H1 (cell line): ENCODE results near the gene ZBTB42. TPM values are rescaled to one million over a fixed set of nuclear protein-coding genes. Genes with fewer than 3 reads are reported as not detected.

ENCODE experiments used
- CBX5 ChIP-seq: fragments of 300-800, 300-1000 bp; sonication (generic); IDR thresholded peaks from 2 replicates; pipeline ENCODE4 v1.7.1; 2016; ENCODE audit warnings: antibody characterized with exemption, low read length, low read depth
- CHD1 ChIP-seq: IDR thresholded peaks from 2 replicates; pipeline ENCODE4 v1.6.1; 2012; ENCODE audit warnings: low read depth, low read length, improper control_type of control experiment
- CTCF ChIP-seq, 3 experiments: IDR thresholded peaks; 1 replicate in 2 of 3; 2 replicates in 1 of 3; pipeline versions ENCODE4 v1.5.1 to v1.6.1; 2011; ENCODE audit warnings: low read length in 3 of 3, mild to moderate bottlenecking in 3 of 3, inconsistent platforms in 2 of 3, low read depth in 1 of 3, moderate library complexity in 1 of 3; ENCODE audit not compliant: insufficient read depth in 1 of 3; ENCODE audit errors: control extremely low read depth in 1 of 3
- EGR1 ChIP-seq: IDR thresholded peaks from 2 replicates; pipeline ENCODE4 v1.6.1; 2011; ENCODE audit warnings: low read depth, low read length, borderline replicate concordance
- GTF2F1 ChIP-seq: IDR thresholded peaks from 2 replicates; pipeline ENCODE4 v1.6.1; 2012; ENCODE audit warnings: low read depth, low read length, improper control_type of control experiment, borderline replicate concordance
- HDAC2 ChIP-seq, 2 experiments: fragments of 300-600 bp in 1 of 2; sonication (generic) in 1 of 2; IDR thresholded peaks; 2 replicates each; pipeline ENCODE4 v1.6.1; 2011 to 2012; ENCODE audit warnings: low read depth in 2 of 2, low read length in 2 of 2, mild to moderate bottlenecking in 2 of 2, moderate library complexity in 2 of 2, borderline replicate concordance in 1 of 2, inconsistent platforms in 1 of 2
- RAD21 ChIP-seq, 2 experiments: IDR thresholded peaks in 1 of 2; conservative IDR thresholded peaks in 1 of 2; 2 replicates each; pipeline ENCODE4 v1.6.1; 2011; ENCODE audit warnings: low read depth in 2 of 2, low read length in 2 of 2, improper control_type of control experiment in 1 of 2, inconsistent platforms in 1 of 2, mild to moderate bottlenecking in 1 of 2, moderate library complexity in 1 of 2
- RBBP5 ChIP-seq: IDR thresholded peaks from 2 replicates; pipeline ENCODE4 v1.7.1; 2012; ENCODE audit warnings: low read depth, mild to moderate bottlenecking, inconsistent platforms, low read length, moderate library complexity, borderline replicate concordance
- RNF2 ChIP-seq: fragments of 200-900, 300-1000 bp; sonication (generic); IDR thresholded peaks from 2 replicates; pipeline ENCODE4 v1.7.1; 2016; ENCODE audit warnings: borderline replicate concordance, low read depth, mild to moderate bottlenecking, antibody characterized with exemption, low read length; ENCODE audit not compliant: poor library complexity, severe bottlenecking; ENCODE audit errors: missing control alignments
- RXRA ChIP-seq: IDR thresholded peaks from 2 replicates; pipeline ENCODE4 v1.6.1; 2011; ENCODE audit warnings: low read depth, mild to moderate bottlenecking, low read length, moderate library complexity; ENCODE audit not compliant: insufficient read depth
- polyA plus RNA-seq, 7 experiments: library from polyadenylated mRNA; depleted of rRNA in 3 of 7; stranded (reverse) in 5 of 7; unstranded in 2 of 7; fragments of >200 nt in 5 of 7; fragments of 200-250 nt in 2 of 7; gene quantifications; 1 replicate in 5 of 7; 2 replicates in 1 of 7; 4 replicates in 1 of 7; pipeline versions ENCODE4 v1.2.1 to v1.2.3, GENCODE V29; 2011 to 2013; ENCODE audit warnings: missing spikeins in 2 of 7, mixed read lengths in 2 of 7
- total RNA-seq: library from RNA; stranded (reverse); fragmentation: NEBNext Ultra II Directional; extraction: Animal tissue kit (Norgen Biotek cat#: 25700); gene quantifications from 2 replicates; pipeline ENCODE4 v1.2.1, GENCODE V29; 2021

The ZBTB42 gene
- total and polyA plus RNA-seq, 2 of the 8 experiments (the other 6 are each of a cell fraction or from before 2014, with no cell fraction given) = 2.8 to 3.1 TPM

- TF ChIP-seq RAD21 (IDR thresholded peaks at IDR 0.05 in 1 of 2, conservative IDR thresholded peaks at IDR 0.05 in 1 of 2; ENCODE audit: low read depth in 2 of 2, low read length in 2 of 2) (peak; percentile 51 to 61), GTF2F1 (no peak), HDAC2 (IDR thresholded peaks at IDR 0.05; ENCODE audit: borderline replicate concordance in 1 of 2, low read depth in 2 of 2, low read length in 2 of 2) (no peak), EGR1 (no peak), CHD1 (no peak), RXRA (no peak), RNF2 (no peak), CBX5 (no peak), RBBP5 (no peak), CTCF (IDR thresholded peaks at IDR 0.05; ENCODE audit: control extremely low read depth in 1 of 3, insufficient read depth in 1 of 3, low read depth in 1 of 3, low read length in 3 of 3) (peak; percentile 67 to 73 (median 69))
Measured at GRCh38 chr14:104820669-104821228, 19.8 kb downstream of the ZBTB42 start (continued).
